Panc1 (cell line): ENCODE data around the gene CGB2. TPM values are rescaled to one million over a fixed set of nuclear protein-coding genes. Genes with fewer than 3 reads are reported as not detected.
"Not testable (repeated sequence)": the region's sequence is repeated elsewhere in the genome, so short reads cannot be mapped to it uniquely, and the experiment has no call there.

Experiments
- ATAC-seq: fragments of 200-7000 bp; cut with Tn5 transposase; 2 replicates; pipeline ENCODE4 v1.9.1; 2020; ENCODE audit warnings: mild to moderate bottlenecking, moderate library complexity
- BruUV-seq: library from RNA; stranded (reverse); fragments of 400-500 nt; replicated peaks from 2 replicates; lab custom pipeline; 2021; lab: Mats Ljungman, UMichigan
- CTCF ChIA-PET: fragments of 300-600 bp; sonication (Branson Sonifier 250); formaldehyde crosslinking; loops from one replicate; lab custom pipeline; 2022; ENCODE audit warnings: antibody characterized with exemption; lab: Charles Lee
- POLR2A ChIA-PET: fragments of 300-600 bp; sonication (Branson Sonifier 250); formaldehyde crosslinking; loops from one replicate; lab custom pipeline; 2022; ENCODE audit warnings: antibody characterized with exemption; lab: Charles Lee
- DNase-seq: peaks from one replicate; pipeline ENCODE4 v3.0.0-alpha.2; 2010; ENCODE audit warnings: low read depth, low spot score
- H3K27ac ChIP-seq: 2 replicates; pipeline ENCODE4 v1.5.1; 2011; ENCODE audit warnings: mild to moderate bottlenecking, low read length, inconsistent platforms
- H3K27me3 ChIP-seq: fragments of 200-500 bp; sonication (Bioruptor generic); 2 replicates; pipeline ENCODE4 v1.6.0; 2014; ENCODE audit warnings: low read length, inconsistent platforms; ENCODE audit not compliant: control insufficient read depth, insufficient read depth
- H3K36me3 ChIP-seq: fragments of 200-500 bp; sonication (Bioruptor generic); 2 replicates; pipeline ENCODE4 v1.5.1; 2014; ENCODE audit warnings: inconsistent platforms, mild to moderate bottlenecking, low read length, moderate library complexity; ENCODE audit not compliant: control insufficient read depth, insufficient read depth
- H3K4me1 ChIP-seq: 2 replicates; pipeline ENCODE4 v1.5.1; 2011; ENCODE audit warnings: inconsistent platforms, mild to moderate bottlenecking, low read length, moderate library complexity; ENCODE audit not compliant: control insufficient read depth, insufficient read depth
- H3K4me3 ChIP-seq, 2 experiments: 2 replicates each; pipeline ENCODE4 v1.5.1; 2011 to 2012; ENCODE audit warnings: low read depth in 2 of 2, low read length in 2 of 2, mild to moderate bottlenecking in 2 of 2, inconsistent platforms in 1 of 2, moderate library complexity in 1 of 2
- H3K9me3 ChIP-seq: fragments of 200-500 bp; sonication (Bioruptor generic); 2 replicates; pipeline ENCODE4 v1.5.1; 2014; ENCODE audit warnings: low read depth, mild to moderate bottlenecking, inconsistent platforms, low read length, moderate library complexity; ENCODE audit not compliant: control insufficient read depth, insufficient read depth
- TCF7L2 ChIP-seq: IDR thresholded peaks from 2 replicates; pipeline ENCODE4 v1.6.1; 2011; ENCODE audit warnings: mild to moderate bottlenecking, low read depth, low read length, inconsistent platforms
- in situ Hi-C: cut with HindIII; loops from 2 replicates; pipeline ENCODE4 v1.10.0; 2016; ENCODE audit warnings: low sequenced_read_pairs, low pct_unique_long_range_greater_than_20kb
- intact Hi-C: fragments of 100-400 bp; cut with micrococcal nuclease; formaldehyde crosslinking; loops from one replicate; pipeline ENCODE4 v1.10.0; 2022; ENCODE audit not compliant: unreplicated experiment
- total RNA-seq: library from RNA; stranded (reverse); gene quantifications from one replicate; pipeline ENCODE4 v1.2.1, GENCODE V29; 2021; ENCODE audit not compliant: unreplicated experiment
- TF ChIP-seq, protein P1 (sequence below): fragments of 450-650 bp; IDR thresholded peaks from 2 replicates; pipeline ENCODE4 v1.5.1; 2017; ENCODE audit warnings: mild to moderate bottlenecking

Gene CGB2
- total RNA-seq, 1 experiment from 2014 or later = not detected

DNA sequence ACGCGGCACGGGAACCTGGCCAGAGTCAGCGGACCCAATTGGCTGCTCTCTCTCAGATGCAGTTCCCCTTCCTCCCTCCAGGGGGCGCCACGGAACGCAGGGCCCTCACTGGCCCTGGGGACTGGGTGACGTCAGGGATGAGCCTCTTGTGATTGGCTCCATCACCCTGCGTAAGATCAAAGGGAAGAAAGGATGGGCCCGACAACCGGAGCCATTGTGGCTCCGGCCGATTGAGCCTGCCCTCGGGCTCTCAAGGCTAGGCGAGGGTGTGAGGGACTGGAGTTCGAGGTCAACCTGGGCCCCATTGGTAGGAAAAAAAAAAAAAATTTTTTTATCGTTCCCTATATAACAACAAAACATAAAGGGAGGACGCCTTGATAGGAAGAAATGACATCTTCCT lies 5.1 kb downstream of the CGB2 start, which contains the start of gene CGB1:
TSS of gene CGB1 (minus strand) at position 81 of the 400 bp plus-strand sequence. CDS start 184 bp downstream, outside the sequence.
- intact Hi-C loops, H3K4me1 ChIP-seq, H3K4me3 ChIP-seq, ATAC-seq, POLR2A ChIA-PET, in situ Hi-C loops, H3K36me3 ChIP-seq, BruUV-seq, CTCF ChIA-PET, H3K9me3 ChIP-seq, H3K27ac ChIP-seq, H3K27me3 ChIP-seq, DNase-seq: not testable (repeated sequence)
- peak; percentile 54; the same call in 1 of the 2 replicates for TF ChIP-seq TCF7L2
- TF ChIP-seq, protein P1, sequence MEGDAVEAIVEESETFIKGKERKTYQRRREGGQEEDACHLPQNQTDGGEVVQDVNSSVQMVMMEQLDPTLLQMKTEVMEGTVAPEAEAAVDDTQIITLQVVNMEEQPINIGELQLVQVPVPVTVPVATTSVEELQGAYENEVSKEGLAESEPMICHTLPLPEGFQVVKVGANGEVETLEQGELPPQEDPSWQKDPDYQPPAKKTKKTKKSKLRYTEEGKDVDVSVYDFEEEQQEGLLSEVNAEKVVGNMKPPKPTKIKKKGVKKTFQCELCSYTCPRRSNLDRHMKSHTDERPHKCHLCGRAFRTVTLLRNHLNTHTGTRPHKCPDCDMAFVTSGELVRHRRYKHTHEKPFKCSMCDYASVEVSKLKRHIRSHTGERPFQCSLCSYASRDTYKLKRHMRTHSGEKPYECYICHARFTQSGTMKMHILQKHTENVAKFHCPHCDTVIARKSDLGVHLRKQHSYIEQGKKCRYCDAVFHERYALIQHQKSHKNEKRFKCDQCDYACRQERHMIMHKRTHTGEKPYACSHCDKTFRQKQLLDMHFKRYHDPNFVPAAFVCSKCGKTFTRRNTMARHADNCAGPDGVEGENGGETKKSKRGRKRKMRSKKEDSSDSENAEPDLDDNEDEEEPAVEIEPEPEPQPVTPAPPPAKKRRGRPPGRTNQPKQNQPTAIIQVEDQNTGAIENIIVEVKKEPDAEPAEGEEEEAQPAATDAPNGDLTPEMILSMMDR = peak; percentile 80

DNA sequence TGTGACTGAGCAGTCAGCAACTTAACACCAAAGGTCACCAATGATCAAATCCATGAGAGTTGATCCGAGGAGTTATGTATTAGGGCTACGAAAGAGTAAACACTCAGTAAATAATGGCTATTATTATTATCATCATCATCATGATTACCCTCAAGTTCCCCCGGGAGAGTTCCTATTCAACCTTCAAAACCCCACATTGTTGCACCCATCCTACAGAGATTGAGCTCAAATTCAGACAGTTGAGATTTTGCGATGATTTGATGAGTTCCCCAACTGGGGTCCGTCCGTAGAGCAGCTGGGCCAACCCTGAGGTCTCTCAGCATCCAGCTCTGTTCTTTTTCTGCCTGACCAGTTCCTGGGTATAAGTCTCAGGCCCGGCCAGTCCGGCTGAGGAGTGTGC lies 6.4 kb downstream of the CGB2 start:
- DNase-seq, H3K9me3 ChIP-seq, H3K36me3 ChIP-seq, BruUV-seq, ATAC-seq, CTCF ChIA-PET, H3K4me3 ChIP-seq, H3K27ac ChIP-seq, H3K4me1 ChIP-seq, POLR2A ChIA-PET, in situ Hi-C loops, intact Hi-C loops, H3K27me3 ChIP-seq: not testable (repeated sequence)

DNA sequence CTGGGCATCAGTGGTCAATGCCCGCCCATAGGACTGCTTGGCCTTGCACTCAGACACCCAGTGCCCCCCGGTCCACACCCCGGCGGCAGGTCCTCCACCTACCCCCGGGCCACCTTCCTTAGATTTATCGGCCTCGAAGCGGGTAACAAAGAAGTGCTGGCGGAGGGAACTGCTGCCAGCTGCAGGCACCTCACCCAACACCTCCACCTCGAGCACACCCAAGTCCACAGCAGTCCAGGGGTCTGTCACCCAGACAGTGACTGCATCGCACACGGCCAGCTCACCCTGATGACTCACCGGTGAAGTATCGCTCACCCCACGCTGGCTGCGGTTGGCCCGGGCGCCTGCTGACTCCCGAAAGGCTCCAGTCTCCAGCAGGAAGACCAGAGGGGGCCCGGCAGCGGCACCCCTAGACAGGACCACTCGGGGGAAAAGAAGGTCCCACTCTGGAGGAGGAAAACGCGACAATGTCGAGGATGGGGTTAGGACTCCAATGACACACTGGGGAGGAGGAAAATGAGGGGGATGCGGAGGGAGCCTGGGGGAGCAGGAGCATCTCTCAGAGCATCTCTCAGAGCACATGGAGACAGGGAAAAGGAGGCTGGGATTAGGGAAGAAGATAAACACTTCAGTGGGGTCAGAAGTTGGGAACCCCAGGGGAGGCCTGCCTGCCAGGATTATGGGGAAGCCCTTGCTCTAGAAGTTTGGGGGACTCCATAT lies 7.0 kb downstream of the CGB2 start:
- in situ Hi-C loops, intact Hi-C loops, DNase-seq, POLR2A ChIA-PET, BruUV-seq, H3K27me3 ChIP-seq, H3K4me1 ChIP-seq, H3K36me3 ChIP-seq, CTCF ChIA-PET, H3K4me3 ChIP-seq, H3K9me3 ChIP-seq, H3K27ac ChIP-seq: not testable (repeated sequence)
- peak; percentile 92 for ATAC-seq

DNA sequence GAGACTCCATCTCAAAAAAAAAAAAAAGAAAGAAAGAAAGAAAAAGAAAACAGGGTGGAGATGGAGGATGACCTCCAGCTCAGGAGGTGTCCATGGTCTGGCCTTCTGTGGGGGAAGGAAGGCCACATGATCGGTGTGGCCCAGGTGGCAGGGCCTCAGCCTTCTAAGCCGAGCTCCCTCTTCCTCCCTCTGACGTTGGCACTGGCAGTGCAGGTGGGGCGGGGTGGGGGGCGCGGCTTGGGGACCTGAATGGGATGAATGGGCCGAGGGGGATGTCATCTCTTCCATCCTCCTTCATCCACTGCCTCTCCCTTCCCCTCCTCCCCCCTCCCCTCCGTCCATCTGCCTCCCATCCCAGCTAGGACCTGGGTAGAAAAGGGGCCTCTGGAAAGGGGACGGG lies 8.0 kb downstream of the CGB2 start:
- BruUV-seq, H3K27me3 ChIP-seq, H3K4me1 ChIP-seq, ATAC-seq, H3K27ac ChIP-seq, intact Hi-C loops, H3K9me3 ChIP-seq, H3K4me3 ChIP-seq, DNase-seq, H3K36me3 ChIP-seq, POLR2A ChIA-PET, in situ Hi-C loops: not testable (repeated sequence)
- CTCF ChIA-PET = interaction anchor here (0.6 kb wide), 2 partner anchors 233 to 681 kb away, joined by 4 to 11 read pairs; no protein-coding TSS in a partner anchor
